IMR-90 (cell line): Measurements from ENCODE around the gene LYRM2. TPM values are rescaled to one million over a fixed set of nuclear protein-coding genes. Genes with fewer than 3 reads are reported as not detected.
"Not testable (repeated sequence)": the region's sequence is repeated elsewhere in the genome, so short reads cannot be mapped to it uniquely, and the experiment has no call there.

Experiments used
- ATAC-seq: fragments of 200-7000 bp; cut with Tn5 transposase; 2 replicates; pipeline ENCODE4 v1.9.1; 2020; ENCODE audit warnings: low read depth, mild to moderate bottlenecking, moderate library complexity
- BruUV-seq: library from RNA; stranded (reverse); fragments of 400-500 nt; replicated peaks from 2 replicates; lab custom pipeline; 2021; lab: Mats Ljungman, UMichigan
- CTCF ChIA-PET: fragments of 300-600 bp; formaldehyde crosslinking; extraction: SDS; loops from one replicate; lab custom pipeline; 2021; ENCODE audit warnings: antibody characterized with exemption; lab: Yijun Ruan, JAX
- POLR2A ChIA-PET: fragments of 300-600 bp; sonication (Branson Sonifier 250); formaldehyde crosslinking; loops from one replicate; lab custom pipeline; 2022; ENCODE audit warnings: antibody characterized with exemption; ENCODE audit not compliant: unreplicated experiment; lab: Charles Lee
- DNase-seq: peaks from one replicate; pipeline ENCODE4 v3.0.0; 2013
- H2AFZ ChIP-seq: replicated peaks from 2 replicates; pipeline ENCODE3; 2013; ENCODE audit warnings: low read length, mild to moderate bottlenecking; ENCODE audit not compliant: poor library complexity
- H2AK5ac ChIP-seq: 2 replicates; pipeline ENCODE4 v1.6.1; 2013; ENCODE audit warnings: low read depth, low read length, inconsistent platforms
- H2AK9ac ChIP-seq: replicated peaks from 2 replicates; pipeline ENCODE3; 2013; ENCODE audit warnings: mild to moderate bottlenecking, low read depth, low read length, moderate library complexity; ENCODE audit not compliant: poor library complexity
- H2BK120ac ChIP-seq: 2 replicates; pipeline ENCODE4 v1.6.1; 2013; ENCODE audit warnings: low read depth, low read length, inconsistent platforms
- H2BK15ac ChIP-seq: 3 replicates; pipeline ENCODE4 v1.6.1; 2013; ENCODE audit warnings: low read depth, low read length, inconsistent platforms
- H2BK20ac ChIP-seq: 2 replicates; pipeline ENCODE4 v1.6.1; 2013; ENCODE audit warnings: low read depth, mild to moderate bottlenecking, inconsistent platforms, low read length, moderate library complexity
- H2BK5ac ChIP-seq: 2 replicates; pipeline ENCODE4 v1.6.1; 2013; ENCODE audit warnings: mild to moderate bottlenecking, low read depth, low read length, inconsistent platforms; ENCODE audit not compliant: poor library complexity, severe bottlenecking
- H3K14ac ChIP-seq: replicated peaks from 2 replicates; pipeline ENCODE4 v1.6.1; 2013; ENCODE audit warnings: low read depth, low read length, inconsistent platforms
- H3K18ac ChIP-seq: 2 replicates; pipeline ENCODE4 v1.6.1; 2013; ENCODE audit warnings: low read depth, low read length, control low read depth
- H3K23ac ChIP-seq: 2 replicates; pipeline ENCODE4 v1.6.1; 2013; ENCODE audit warnings: low read depth, low read length, inconsistent platforms
- H3K27ac ChIP-seq: 2 replicates; pipeline ENCODE4 v1.5.1; 2013; ENCODE audit warnings: mild to moderate bottlenecking, control low read depth, low read length; ENCODE audit not compliant: insufficient read depth
- H3K27me3 ChIP-seq: 2 replicates; pipeline ENCODE4 v1.6.1; 2013; ENCODE audit warnings: low read length; ENCODE audit not compliant: control insufficient read depth, insufficient read depth
- H3K36me3 ChIP-seq: 2 replicates; pipeline ENCODE4 v1.6.1; 2013; ENCODE audit warnings: low read length, mixed read lengths; ENCODE audit not compliant: control insufficient read depth, insufficient read depth
- H3K4ac ChIP-seq: 2 replicates; pipeline ENCODE4 v1.6.1; 2013; ENCODE audit warnings: low read depth, low read length, inconsistent platforms
- H3K4me1 ChIP-seq: 2 replicates; pipeline ENCODE4 v1.6.1; 2013; ENCODE audit warnings: low read length, mixed read lengths; ENCODE audit not compliant: control insufficient read depth, insufficient read depth
- H3K4me2 ChIP-seq: 2 replicates; pipeline ENCODE4 v1.6.1; 2013; ENCODE audit warnings: low read depth, mild to moderate bottlenecking, control low read depth, low read length, moderate library complexity
- H3K4me3 ChIP-seq: 2 replicates; pipeline ENCODE4 v1.5.1; 2013; ENCODE audit warnings: low read depth, mild to moderate bottlenecking, control low read depth, low read length, moderate library complexity; ENCODE audit not compliant: insufficient read depth
- H3K56ac ChIP-seq: 2 replicates; pipeline ENCODE4 v1.6.1; 2013; ENCODE audit warnings: low read length, inconsistent platforms; ENCODE audit not compliant: insufficient read depth; ENCODE audit errors: extremely low read depth
- H3K79me1 ChIP-seq, 2 experiments: 2 replicates each; pipeline ENCODE4 v1.6.1; 2013; ENCODE audit warnings: low read length in 2 of 2, inconsistent platforms in 1 of 2, low read depth in 1 of 2
- H3K9ac ChIP-seq: 2 replicates; pipeline ENCODE4 v1.6.1; 2013; ENCODE audit warnings: low read depth, low read length, control low read depth
- H3K9me1 ChIP-seq: 2 replicates; pipeline ENCODE4 v1.6.1; 2013; ENCODE audit warnings: low read length, inconsistent platforms; ENCODE audit not compliant: insufficient read depth
- H3K9me3 ChIP-seq: 2 replicates; pipeline ENCODE4 v1.6.1; 2013; ENCODE audit warnings: low read length; ENCODE audit not compliant: control insufficient read depth, insufficient read depth
- H4K20me1 ChIP-seq: 2 replicates; pipeline ENCODE4 v1.6.1; 2013; ENCODE audit warnings: low read length, inconsistent platforms; ENCODE audit not compliant: insufficient read depth
- H4K5ac ChIP-seq: 2 replicates; pipeline ENCODE4 v1.6.1; 2013; ENCODE audit warnings: mild to moderate bottlenecking, low read depth, low read length, control low read depth
- H4K8ac ChIP-seq, 2 experiments: 2 replicates each; pipeline ENCODE4 v1.6.1; 2013; ENCODE audit warnings: low read depth in 2 of 2, low read length in 2 of 2, control low read depth in 1 of 2, inconsistent platforms in 1 of 2
- H4K91ac ChIP-seq: 2 replicates; pipeline ENCODE4 v1.6.1; 2013; ENCODE audit warnings: low read depth, low read length, inconsistent platforms; ENCODE audit not compliant: insufficient read depth
- WGBS, 2 experiments: methylation state at CpG; one replicate each; pipeline versions ENCODE4 v1.1.5 to v1.1.7; 2013; ENCODE audit warnings: missing lambda C conversion rate in 2 of 2; ENCODE audit not compliant: insufficient read length in 1 of 2; ENCODE audit errors: extremely low coverage in 2 of 2; 5-methylcytosine and 5-hydroxymethylcytosine counted together
- dilution Hi-C: fragments of 300-500 bp; cut with HindIII; formaldehyde crosslinking; loops from one replicate; pipeline ENCODE4 v1.14.3; 2018; ENCODE audit warnings: low sequenced_read_pairs; ENCODE audit not compliant: unreplicated experiment
- in situ Hi-C: fragments of 300-500 bp; cut with MboI; formaldehyde crosslinking; loops from 3 replicates; pipeline ENCODE4 v1.14.3; 2019; ENCODE audit warnings: low sequenced_read_pairs, inconsistent platforms, mixed read lengths
- intact Hi-C: fragments of 100-400 bp; cut with micrococcal nuclease; formaldehyde crosslinking; loops from 2 replicates; pipeline ENCODE4 v1.10.0; 2022
- polyA plus RNA-seq, 3 experiments: library from polyadenylated mRNA; depleted of rRNA; stranded (reverse); fragments of >200 nt; gene quantifications; 2 replicates each; pipeline ENCODE4 v1.2.3, GENCODE V29; 2012; ENCODE audit warnings: low replicate concordance in 1 of 3
- total RNA-seq: library from RNA; depleted of rRNA; stranded (reverse); fragments of >200 nt; gene quantifications from 2 replicates; pipeline ENCODE4 v1.2.3, GENCODE V29; 2012

The LYRM2 gene
- total and polyA plus RNA-seq, 2 of the 4 experiments (the other 2 are of a cell fraction): 14.0 to 24.0 TPM

- H3K4ac ChIP-seq, DNase-seq, H2BK15ac ChIP-seq, H3K23ac ChIP-seq, intact Hi-C loops, H2BK20ac ChIP-seq, H3K9me3 ChIP-seq, H3K4me3 ChIP-seq, H3K4me2 ChIP-seq, dilution Hi-C loops, H2AK5ac ChIP-seq, ATAC-seq, H4K5ac ChIP-seq, CTCF ChIA-PET, H4K8ac ChIP-seq, H2AFZ ChIP-seq, H3K18ac ChIP-seq, H3K56ac ChIP-seq, H4K91ac ChIP-seq, H2BK120ac ChIP-seq, H2AK9ac ChIP-seq, H3K27ac ChIP-seq, H3K27me3 ChIP-seq, H2BK5ac ChIP-seq, H4K20me1 ChIP-seq, H3K9me1 ChIP-seq, H3K4me1 ChIP-seq, H3K14ac ChIP-seq, H3K9ac ChIP-seq, H3K36me3 ChIP-seq, in situ Hi-C loops: not testable (repeated sequence)
- POLR2A ChIA-PET: interaction anchor here (0.5 kb wide), 1 partner anchor 551 kb away, joined by 3 read pairs; no protein-coding TSS in a partner anchor
- BruUV-seq: TSS peak; percentile 46
- H3K79me1 ChIP-seq: peaks cover 10 to 13% of the 10 kb centered on the region in 2 experiments; a peak in 3 of 4 replicates
- no CpG with 5 or more reads among the region's 3 CpGs for WGBS, 2 experiments
Measured at GRCh38 chr6:89636412-89636811, 2.1 kb downstream of the LYRM2 start.
